HUES6 (cell line): ENCODE measurements around the gene S100A14.
A peak's percentile ranks its signal among the peaks of the same experiment; 100 is the strongest.

Experiments
- H3K27ac ChIP-seq: 2 replicates; pipeline ENCODE4 v1.7.0; 2013; ENCODE audit warnings: low read depth, mild to moderate bottlenecking, low read length, inconsistent platforms
- H3K27me3 ChIP-seq: 2 replicates; pipeline ENCODE4 v1.6.1; 2013; ENCODE audit warnings: low read length; ENCODE audit not compliant: control insufficient read depth, insufficient read depth
- H3K36me3 ChIP-seq: 2 replicates; pipeline ENCODE4 v1.6.1; 2013; ENCODE audit warnings: low read length; ENCODE audit not compliant: control insufficient read depth, insufficient read depth
- H3K4me1 ChIP-seq: 2 replicates; pipeline ENCODE4 v1.6.1; 2013; ENCODE audit warnings: low read length; ENCODE audit not compliant: control insufficient read depth, insufficient read depth
- H3K4me3 ChIP-seq: 2 replicates; pipeline ENCODE4 v1.5.1; 2013; ENCODE audit warnings: low read depth, low read length
- H3K9ac ChIP-seq: one replicate; pipeline ENCODE4 v1.6.1; 2013; ENCODE audit warnings: mild to moderate bottlenecking, low read length
- H3K9me3 ChIP-seq: 2 replicates; pipeline ENCODE4 v1.6.1; 2013; ENCODE audit warnings: low read depth, low read length; ENCODE audit not compliant: control insufficient read depth, insufficient read depth

The S100A14 gene

DNA sequence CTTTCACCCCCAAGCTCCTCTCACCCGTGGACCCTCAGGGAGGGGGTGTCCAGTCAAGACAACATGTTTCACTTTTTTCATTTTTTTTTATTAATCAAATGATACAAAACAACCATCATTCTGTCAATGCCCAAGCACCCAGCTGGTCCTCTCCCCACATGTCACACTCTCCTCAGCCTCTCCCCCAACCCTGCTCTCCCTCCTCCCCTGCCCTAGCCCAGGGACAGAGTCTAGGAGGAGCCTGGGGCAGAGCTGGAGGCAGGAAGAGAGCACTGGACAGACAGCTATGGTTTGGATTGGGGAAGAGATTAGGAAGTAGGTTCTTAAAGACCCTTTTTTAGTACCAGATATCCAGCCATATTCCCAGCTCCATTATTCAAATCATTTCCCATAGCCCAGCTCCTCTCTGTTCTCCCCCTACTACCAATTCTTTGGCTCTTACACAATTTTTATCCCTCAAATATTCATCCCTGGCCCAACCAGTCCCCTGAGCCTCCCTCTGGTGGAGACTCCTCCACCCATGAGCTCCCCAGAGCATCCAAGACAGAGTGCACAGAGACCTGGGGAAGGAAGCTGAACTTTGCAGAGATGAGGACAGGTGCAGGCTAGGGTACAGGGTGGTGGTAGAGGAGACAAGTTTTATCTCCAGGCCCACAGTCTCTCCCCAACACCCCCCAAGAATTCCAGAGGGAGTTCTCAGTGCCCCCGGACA lies 1.8 kb downstream of the S100A14 start:
- H3K9me3 ChIP-seq, result no peaks in the 10 kb centered on the region
- no peak overlapping the region for H3K9ac ChIP-seq
- 0 out of 2 replicates have a peak, but pooled peaks cover 3% of the 10 kb centered on the region for H3K36me3 ChIP-seq
- no peak overlapping the region for H3K4me3 ChIP-seq
- no peak overlapping the region for H3K27ac ChIP-seq
- H3K4me1 ChIP-seq, result peaks cover 45% of the 10 kb centered on the region
- H3K27me3 ChIP-seq, result no peaks in the 10 kb centered on the region; the same call in 1 of the 2 replicates

DNA sequence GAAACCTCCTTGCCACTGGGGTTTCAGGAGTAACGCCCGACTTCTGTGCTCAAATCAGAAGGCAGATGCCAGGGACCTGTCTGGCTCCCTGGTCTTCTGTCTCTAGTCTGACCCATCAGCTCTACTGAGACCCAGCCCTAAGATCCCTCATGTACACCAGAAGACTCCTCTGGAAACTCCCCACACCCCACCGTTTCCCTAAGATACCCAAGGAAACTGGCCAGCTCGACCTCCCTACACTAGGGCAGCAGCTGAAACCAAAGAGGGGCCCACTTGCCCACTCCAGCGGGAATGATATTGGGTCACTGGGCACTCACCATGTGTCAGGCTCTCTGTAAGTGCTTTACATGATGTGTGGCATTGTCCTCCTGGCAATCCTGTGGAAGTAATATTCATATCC lies 2.7 kb downstream of the S100A14 start:
- H3K4me1 ChIP-seq, result peaks cover 54% of the 10 kb centered on the region

DNA sequence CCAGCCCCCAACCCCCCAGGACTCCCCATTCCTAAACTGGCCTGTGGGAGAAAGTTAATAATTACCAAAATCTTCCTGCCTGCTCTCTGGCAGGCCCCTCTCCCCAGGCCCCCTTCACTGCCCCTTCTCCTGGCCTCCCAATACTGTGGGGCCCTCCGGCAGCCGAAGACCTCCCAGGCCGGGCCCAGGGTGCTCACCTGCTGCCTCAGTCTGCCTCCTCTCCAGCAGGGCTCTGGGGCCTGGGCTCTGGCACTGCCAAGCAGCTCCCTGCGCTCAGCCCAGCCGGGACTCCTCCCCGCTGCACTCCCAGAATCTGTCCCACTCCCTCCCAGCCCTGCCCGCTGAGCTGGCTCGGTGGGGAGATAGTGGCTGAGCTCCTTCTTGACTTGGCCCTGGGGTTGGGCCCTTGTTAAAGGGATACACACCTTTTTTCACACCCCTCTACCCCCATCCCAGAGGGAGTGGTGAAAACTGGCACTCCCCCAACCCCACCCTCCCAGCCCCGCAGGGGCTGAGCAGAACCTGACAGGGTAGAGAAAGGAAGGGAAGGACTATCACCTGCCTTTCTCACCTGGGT lies 3.3 kb downstream of the S100A14 start, which contains the start of gene S100A16:
Gene S100A16, minus strand, starts transcription at position 383 of the 577 bp plus-strand sequence. CDS start 4,986 bp downstream, outside the sequence.
- H3K27me3 ChIP-seq, result peaks cover 3% of the 10 kb centered on the region; the same call in 1 of the 2 replicates
- no peak within 1 kb of the TSS for H3K27ac ChIP-seq
- no peaks in the 10 kb centered on the region for H3K36me3 ChIP-seq
- H3K9ac ChIP-seq, result peak within 1 kb of the TSS; percentile 5
- H3K9me3 ChIP-seq, result no peaks in the 10 kb centered on the region
- peak within 1 kb of the TSS; percentile 44 for H3K4me3 ChIP-seq
- peaks cover 60% of the 10 kb centered on the region for H3K4me1 ChIP-seq

More for the DNA sequence above, 2.7 kb downstream of the S100A14 start:
- H3K36me3 ChIP-seq, result no peaks in the 10 kb centered on the region
- no peaks in the 10 kb centered on the region; the same call in 1 of the 2 replicates for H3K27me3 ChIP-seq
- no peaks in the 10 kb centered on the region for H3K9me3 ChIP-seq
- H3K4me3 ChIP-seq, result peak overlapping the region; percentile 44; the same call in 1 of the 2 replicates
- H3K9ac ChIP-seq, result no peak overlapping the region
- no peak overlapping the region for H3K27ac ChIP-seq

DNA sequence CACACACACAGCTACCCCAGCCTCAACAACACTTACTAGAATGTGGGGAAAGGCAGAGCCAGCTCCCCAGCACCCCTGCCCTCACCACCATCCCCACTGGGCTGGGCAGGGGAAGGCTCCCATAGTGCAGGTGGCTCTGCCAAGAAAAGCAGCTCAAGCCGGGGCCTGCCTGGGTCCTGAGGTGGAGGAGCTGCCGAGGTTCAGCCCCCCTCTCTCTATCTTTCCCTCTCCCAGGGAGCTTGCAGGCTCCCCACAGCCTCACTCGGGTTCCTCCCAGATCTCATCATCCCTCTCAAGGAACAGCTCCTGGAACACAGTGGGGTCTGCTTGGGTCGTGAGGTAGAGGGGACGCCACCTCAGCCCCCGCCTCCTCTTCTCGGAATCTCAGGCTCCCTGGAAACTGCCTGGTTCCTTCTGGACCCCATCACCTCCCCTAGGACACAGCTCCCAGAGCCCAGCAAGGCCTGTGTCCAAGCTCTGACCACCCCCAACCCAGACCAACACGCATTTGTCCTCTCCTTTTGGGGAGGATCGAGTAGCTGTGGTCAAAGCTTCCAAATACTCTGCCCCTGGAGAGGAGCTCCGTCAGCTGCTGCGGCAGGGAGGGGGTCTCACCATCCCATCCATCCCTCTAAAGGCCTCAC lies 3.9 kb downstream of the S100A14 start:
- H3K27ac ChIP-seq, result no peak overlapping the region
- H3K36me3 ChIP-seq, result no peaks in the 10 kb centered on the region
- H3K27me3 ChIP-seq, result peaks cover 9% of the 10 kb centered on the region
- H3K4me3 ChIP-seq, result peak overlapping the region; percentile 44
- peak overlapping the region; percentile 5 for H3K9ac ChIP-seq
- no peaks in the 10 kb centered on the region for H3K9me3 ChIP-seq
- peaks cover 66% of the 10 kb centered on the region for H3K4me1 ChIP-seq

DNA sequence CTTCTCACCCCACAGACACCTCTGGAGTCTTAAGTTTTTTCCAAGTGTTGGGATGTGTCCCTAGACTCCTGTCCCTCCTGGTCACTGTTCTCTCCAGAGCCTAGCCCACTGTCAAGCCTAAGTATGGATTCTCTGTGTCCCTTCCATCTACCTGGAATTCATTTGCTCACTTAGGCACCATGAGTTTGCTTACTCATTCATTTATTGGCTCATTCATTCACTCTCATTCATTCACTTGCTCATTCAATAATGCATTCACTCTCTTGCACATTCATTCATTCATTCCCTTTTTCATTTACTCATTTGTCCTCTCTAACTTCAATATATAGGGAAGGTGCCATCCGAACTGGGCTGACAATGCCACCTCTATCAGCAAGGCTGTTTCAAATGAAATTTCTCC lies 4.8 kb downstream of the S100A14 start:
- Histone ChIP-seq H3K27me3 (peaks cover 11% of the 10 kb centered on the region), H3K36me3 (no peaks in the 10 kb centered on the region), H3K9me3 (no peaks in the 10 kb centered on the region), H3K4me3 (no peak overlapping the region), H3K4me1 (peaks cover 70% of the 10 kb centered on the region), H3K27ac (no peak overlapping the region), H3K9ac (no peak overlapping the region)

DNA sequence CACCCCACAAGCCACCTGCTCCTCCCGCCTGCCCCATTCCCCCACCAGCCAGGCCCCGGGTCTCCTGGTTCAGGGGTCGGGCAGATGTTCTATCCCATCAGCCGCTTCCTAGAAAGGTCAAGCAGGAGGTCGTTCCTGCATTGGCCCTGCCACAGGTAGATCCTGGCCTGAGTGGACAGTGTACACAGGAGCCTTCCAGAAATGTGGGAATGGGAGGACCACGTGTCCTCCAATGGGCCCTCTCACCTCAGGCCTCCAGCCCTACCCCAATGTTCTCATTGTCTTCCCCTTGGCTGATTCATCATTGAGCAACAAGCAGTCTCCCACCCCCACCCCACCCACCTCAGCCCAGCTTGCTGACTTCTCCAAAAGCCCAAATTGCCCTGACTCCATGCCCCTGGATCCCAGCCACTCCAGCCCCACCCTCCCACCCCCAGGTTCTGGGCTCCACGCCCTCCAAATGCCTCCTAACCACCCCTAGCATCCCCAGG lies 5.3 kb downstream of the S100A14 start:
- H3K9me3 ChIP-seq, result no peaks in the 10 kb centered on the region
- no peaks in the 10 kb centered on the region for H3K36me3 ChIP-seq
- no peak overlapping the region for H3K27ac ChIP-seq
- peaks cover 11% of the 10 kb centered on the region for H3K27me3 ChIP-seq
- peaks cover 68% of the 10 kb centered on the region for H3K4me1 ChIP-seq
- no peak overlapping the region for H3K9ac ChIP-seq
- H3K4me3 ChIP-seq, result no peak overlapping the region

DNA sequence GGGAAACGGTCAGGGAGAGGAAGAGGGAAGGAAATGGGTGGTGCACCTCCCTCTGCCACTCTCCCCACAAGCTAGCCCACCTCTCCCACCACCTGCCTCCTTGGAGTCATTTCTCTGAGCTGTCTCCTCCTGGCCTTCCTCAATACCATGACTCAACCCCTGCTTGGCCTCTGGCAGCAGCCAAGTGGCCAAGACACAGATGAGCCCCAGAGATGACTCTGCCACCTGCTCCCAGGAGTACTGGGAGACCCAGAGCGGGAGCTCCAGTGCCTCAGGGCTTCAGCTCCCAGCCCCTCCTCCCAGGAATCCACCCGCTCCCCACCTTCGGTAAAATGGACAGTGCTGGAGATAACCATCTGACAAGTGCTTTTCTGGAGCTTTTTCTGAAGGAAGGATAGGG lies 5.8 kb downstream of the S100A14 start:
- H3K4me3 ChIP-seq, result no peak overlapping the region
- peaks cover 11% of the 10 kb centered on the region for H3K27me3 ChIP-seq
- peaks cover 67% of the 10 kb centered on the region for H3K4me1 ChIP-seq
- no peak overlapping the region for H3K27ac ChIP-seq
- H3K9ac ChIP-seq, result no peak overlapping the region
- H3K36me3 ChIP-seq, result no peaks in the 10 kb centered on the region
- H3K9me3 ChIP-seq, result no peaks in the 10 kb centered on the region

DNA sequence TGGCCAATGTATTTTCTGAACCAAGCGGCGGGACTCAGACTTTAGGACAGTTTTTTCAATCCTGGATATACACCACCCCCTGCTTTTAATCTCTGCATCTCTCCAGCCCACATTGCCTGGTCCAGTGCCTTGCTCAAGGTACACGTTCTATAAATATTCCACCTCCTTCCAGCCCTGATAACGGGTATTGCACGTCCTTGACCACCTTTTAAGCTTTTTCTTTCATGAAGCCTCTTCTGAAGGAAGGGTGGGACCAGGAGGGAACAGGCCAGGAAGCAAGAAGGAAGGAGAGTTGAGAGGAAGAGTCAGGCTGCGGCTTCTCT lies 6.6 kb downstream of the S100A14 start:
- Histone ChIP-seq H3K27me3 (peaks cover 11% of the 10 kb centered on the region), H3K36me3 (no peaks in the 10 kb centered on the region), H3K4me1 (peaks cover 67% of the 10 kb centered on the region), H3K9me3 (no peaks in the 10 kb centered on the region), H3K4me3 (peak overlapping the region; percentile 36; the same call in 1 of the 2 replicates), H3K27ac (no peak overlapping the region), H3K9ac (no peak overlapping the region)

DNA sequence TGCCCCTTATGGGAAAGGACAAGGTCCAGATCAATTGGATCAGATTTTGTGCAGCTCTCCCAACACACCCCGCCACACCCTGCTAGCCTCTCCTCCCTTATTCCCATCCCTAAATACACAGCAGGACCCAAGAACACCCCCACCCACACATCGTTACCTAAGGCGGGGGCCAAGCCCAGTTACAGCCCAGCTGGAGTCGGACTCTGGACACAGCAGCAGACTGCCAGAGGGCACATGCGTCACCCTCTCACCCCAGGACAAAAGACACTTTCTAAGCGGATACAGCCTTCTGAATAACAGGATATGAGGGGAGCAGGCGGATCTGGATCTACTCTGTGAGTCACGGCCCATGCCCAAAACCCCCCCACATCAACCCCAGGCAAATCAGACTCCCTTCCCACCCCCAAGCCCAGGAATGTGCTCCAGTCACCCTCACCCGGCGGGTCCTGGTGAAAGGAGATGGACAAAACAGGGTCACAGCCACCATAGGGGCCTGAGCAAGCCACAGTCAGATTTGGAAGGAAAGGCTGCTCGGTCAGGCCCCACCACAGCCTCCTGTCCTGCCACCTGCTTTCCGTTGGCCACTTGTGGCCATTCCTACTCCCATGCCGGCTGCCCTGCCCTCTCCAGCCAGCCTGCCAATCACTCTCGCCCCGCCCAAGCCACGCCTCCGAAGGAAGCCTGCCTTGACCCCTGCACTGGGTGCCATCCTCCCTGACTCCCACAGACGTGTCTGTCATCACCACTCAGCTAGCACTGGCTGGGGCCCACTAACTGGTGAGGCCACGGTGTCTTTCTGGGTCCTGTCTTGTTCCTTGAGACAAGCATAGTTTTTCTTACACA lies 7.2 kb downstream of the S100A14 start:
- Histone ChIP-seq H3K27ac (peak overlapping the region; percentile 12; the same call in 1 of the 2 replicates), H3K36me3 (no peaks in the 10 kb centered on the region), H3K27me3 (peaks cover 11% of the 10 kb centered on the region), H3K9me3 (no peaks in the 10 kb centered on the region), H3K9ac (peak overlapping the region; percentile 35), H3K4me1 (peaks cover 67% of the 10 kb centered on the region), H3K4me3 (peak overlapping the region; percentile 36)

DNA sequence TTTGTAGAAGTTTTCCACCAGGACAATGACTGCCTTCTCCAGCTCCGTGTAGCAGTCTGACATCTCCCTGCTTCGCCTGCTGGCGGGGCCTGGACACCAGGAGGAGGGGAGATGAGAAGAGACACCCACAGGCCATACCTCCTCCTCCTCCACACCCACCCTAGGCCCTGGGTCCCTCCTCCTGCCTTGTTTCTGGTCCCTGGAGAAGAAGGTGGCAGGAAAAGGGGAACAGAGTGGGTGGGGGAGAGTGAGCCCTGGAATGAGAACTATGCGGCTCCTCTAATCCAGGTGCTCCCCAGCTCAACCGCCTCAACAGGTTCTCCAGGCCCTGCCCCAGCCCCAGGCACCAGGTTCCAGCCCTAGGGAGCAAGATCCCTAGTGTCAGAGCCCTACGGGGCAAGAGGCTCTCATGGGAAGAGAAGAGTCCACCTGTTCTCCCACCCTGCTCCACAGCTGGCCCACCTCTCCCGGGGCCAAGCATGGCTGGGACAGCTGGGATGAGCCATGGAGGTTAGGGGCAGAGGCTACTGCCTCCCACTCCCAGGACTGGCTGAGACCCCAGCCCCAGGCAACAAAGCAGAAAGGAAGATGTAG lies 7.9 kb downstream of the S100A14 start:
- H3K4me1 ChIP-seq, result peaks cover 63% of the 10 kb centered on the region
- H3K27me3 ChIP-seq, result peaks cover 11% of the 10 kb centered on the region
- peak overlapping the region; percentile 36; the same call in 1 of the 2 replicates for H3K4me3 ChIP-seq
- peak overlapping the region; percentile 35 for H3K9ac ChIP-seq
- no peaks in the 10 kb centered on the region for H3K9me3 ChIP-seq
- H3K36me3 ChIP-seq, result no peaks in the 10 kb centered on the region
- H3K27ac ChIP-seq, result peak overlapping the region; percentile 12; the same call in 1 of the 2 replicates
